ENCODE measurements around the gene EPHB1. TPM values are rescaled to one million over a fixed set of nuclear protein-coding genes. Genes with fewer than 3 reads are reported as not detected.
A peak's percentile ranks its signal among the peaks of the same experiment; 100 is the strongest.

The EPHB1 gene
- total RNA-seq, 2 donors from 2014 or later = 2.3 to 21.2 TPM

DNA sequence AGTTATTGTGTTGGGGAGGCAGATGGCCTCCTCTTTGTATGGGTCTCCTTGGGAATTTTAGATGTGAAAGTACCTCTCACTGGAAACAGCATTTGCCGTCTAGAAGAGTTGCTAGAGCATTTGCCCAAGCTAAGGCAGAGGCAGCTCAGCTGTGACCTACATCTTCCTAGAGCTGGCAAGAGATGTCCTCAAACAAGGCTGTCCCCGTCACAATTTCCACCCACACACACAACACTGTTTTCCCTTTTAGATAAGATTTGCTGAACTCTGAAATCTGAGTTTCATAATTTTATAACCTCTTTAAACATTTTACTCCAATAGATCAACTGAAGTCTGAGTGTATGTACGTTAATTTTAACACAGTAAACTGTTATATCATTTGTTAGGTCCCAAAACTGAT lies 352.6 kb downstream of the EPHB1 start:
- Histone ChIP-seq H3K4me3 (no peak overlapping the region), H3K27ac (no peak overlapping the region), H3K9me3 (no peaks in the 10 kb centered on the region), H3K4me1 (replicated peaks) (no peaks in the 10 kb centered on the region), H3K36me3 (no peaks in the 10 kb centered on the region), H3K27me3 (replicated peaks; ENCODE audit: insufficient read depth) (no peaks in the 10 kb centered on the region)
- 40% methylated on average over 3 of the region's 3 CpGs for WGBS
- DNase-seq (ENCODE audit: low spot score) = no peak
- intact Hi-C loops (cut with DNase I) = no loop called here
- TF ChIP-seq POLR2AphosphoS5 (IDR thresholded peaks at IDR 0.05) (no peak), POLR2A (IDR thresholded peaks at IDR 0.05) (no peak)
- TF ChIP-seq, protein P1, sequence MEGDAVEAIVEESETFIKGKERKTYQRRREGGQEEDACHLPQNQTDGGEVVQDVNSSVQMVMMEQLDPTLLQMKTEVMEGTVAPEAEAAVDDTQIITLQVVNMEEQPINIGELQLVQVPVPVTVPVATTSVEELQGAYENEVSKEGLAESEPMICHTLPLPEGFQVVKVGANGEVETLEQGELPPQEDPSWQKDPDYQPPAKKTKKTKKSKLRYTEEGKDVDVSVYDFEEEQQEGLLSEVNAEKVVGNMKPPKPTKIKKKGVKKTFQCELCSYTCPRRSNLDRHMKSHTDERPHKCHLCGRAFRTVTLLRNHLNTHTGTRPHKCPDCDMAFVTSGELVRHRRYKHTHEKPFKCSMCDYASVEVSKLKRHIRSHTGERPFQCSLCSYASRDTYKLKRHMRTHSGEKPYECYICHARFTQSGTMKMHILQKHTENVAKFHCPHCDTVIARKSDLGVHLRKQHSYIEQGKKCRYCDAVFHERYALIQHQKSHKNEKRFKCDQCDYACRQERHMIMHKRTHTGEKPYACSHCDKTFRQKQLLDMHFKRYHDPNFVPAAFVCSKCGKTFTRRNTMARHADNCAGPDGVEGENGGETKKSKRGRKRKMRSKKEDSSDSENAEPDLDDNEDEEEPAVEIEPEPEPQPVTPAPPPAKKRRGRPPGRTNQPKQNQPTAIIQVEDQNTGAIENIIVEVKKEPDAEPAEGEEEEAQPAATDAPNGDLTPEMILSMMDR (IDR thresholded peaks at IDR 0.05) = no peak

DNA sequence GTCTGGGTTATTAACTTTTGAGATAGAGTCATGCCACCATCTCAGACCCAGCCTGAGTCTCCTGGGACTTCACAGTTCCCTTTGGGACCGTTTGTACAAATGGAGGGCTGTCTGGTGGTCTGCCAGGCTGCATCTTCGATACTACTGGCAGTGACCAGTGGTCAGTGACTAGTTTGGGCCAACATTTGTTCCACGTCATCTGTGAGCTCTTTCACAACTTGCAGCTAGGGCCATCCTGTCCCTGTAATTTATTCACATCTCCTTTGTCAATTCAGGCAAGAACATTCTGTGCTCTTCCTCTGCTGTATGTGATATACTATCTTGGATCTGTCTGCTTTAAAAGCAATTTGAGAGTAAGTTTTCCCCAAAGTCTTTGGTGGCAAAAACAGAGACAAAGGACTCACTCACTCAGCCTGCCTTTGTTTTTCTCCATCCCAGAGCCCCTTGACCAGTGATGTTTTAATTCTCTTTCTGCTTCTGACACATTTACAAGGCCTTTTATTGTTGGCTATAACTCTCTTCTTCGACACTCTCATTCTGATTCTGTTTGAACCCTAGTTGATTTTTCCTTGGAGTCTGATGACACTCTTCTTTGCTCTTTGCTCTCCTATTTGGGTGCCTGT lies 353.4 kb downstream of the EPHB1 start:
- DNase-seq (ENCODE audit: low spot score) = peak; percentile 31
- intact Hi-C loops (cut with DNase I) = no loop called here
- H3K27ac ChIP-seq = peak overlapping the region in 1 of 2 donors; percentile 33

DNA sequence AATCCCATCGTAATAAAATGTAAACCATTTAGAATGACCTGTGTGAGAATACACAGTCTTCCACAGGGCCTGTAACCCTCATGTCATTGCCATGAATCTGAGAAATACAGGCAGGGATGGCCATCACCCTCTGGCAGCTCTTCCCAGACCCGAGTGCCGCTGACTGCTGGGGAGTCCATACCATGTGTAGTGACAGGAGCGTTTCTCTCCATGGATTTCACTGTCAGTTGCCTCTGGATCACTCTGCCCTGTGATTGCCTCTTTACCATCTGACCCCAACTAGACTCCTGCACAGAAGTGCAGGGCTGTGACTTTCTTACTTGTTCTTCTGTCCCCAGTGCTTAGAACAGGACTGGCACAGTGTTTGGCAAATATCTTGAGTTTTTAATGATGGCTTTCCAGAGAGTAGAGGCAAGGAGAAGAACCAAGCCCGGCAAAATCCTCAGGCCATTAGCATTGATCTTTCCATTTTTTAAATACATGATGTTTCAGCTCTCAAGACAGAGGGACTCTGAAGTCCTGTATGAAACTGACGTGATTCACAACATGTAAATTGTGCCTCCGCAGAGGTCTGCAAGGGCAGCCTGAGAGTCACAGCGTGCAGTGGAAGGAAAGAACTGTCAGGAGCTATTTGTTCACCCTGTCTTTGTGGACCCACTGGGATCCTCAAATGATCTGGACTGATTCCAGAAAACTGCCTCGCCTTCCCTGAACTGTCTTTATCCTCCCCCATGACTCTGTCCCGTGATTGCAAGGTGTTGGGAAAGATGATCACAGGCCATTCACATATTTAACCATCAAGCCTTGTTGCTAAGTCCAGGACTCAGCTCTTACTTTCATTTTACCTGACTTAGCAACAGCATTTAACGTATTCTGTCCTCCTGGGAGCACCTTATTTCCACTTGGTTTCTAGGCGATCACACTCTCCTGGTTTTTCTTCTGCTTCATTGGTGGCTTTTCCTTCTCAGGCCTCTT lies 354.9 kb downstream of the EPHB1 start:
- no peaks in the 10 kb centered on the region for H3K9me3 ChIP-seq
- DNase-seq (ENCODE audit: low spot score) = no peak
- H3K4me3 ChIP-seq = no peak overlapping the region
- TF ChIP-seq, protein P1 (IDR thresholded peaks at IDR 0.05) = no peak
- TF ChIP-seq POLR2AphosphoS5 (IDR thresholded peaks at IDR 0.05) = no peak
- TF ChIP-seq POLR2A (IDR thresholded peaks at IDR 0.05) = no peak
- H3K27ac ChIP-seq = no peak overlapping the region
- no peaks in the 10 kb centered on the region for H3K36me3 ChIP-seq
- WGBS = 86% methylated on average over 12 of the region's 12 CpGs
- no peaks in the 10 kb centered on the region for H3K4me1 ChIP-seq (replicated peaks)
- intact Hi-C loops (cut with DNase I) = no loop called here
- H3K27me3 ChIP-seq (replicated peaks; ENCODE audit: insufficient read depth) = no peaks in the 10 kb centered on the region

More for the DNA sequence above, 353.4 kb downstream of the EPHB1 start:
- Histone ChIP-seq H3K4me3 (no peak overlapping the region), H3K9me3 (no peaks in the 10 kb centered on the region), H3K4me1 (replicated peaks) (no peaks in the 10 kb centered on the region), H3K27me3 (replicated peaks; ENCODE audit: insufficient read depth) (no peaks in the 10 kb centered on the region), H3K36me3 (no peaks in the 10 kb centered on the region)
- TF ChIP-seq, protein P1 (IDR thresholded peaks at IDR 0.05) = no peak
- TF ChIP-seq POLR2A (IDR thresholded peaks at IDR 0.05) (no peak), POLR2AphosphoS5 (IDR thresholded peaks at IDR 0.05) (peak; percentile 71)
- 26% methylated on average over 4 of the region's 4 CpGs for WGBS

DNA sequence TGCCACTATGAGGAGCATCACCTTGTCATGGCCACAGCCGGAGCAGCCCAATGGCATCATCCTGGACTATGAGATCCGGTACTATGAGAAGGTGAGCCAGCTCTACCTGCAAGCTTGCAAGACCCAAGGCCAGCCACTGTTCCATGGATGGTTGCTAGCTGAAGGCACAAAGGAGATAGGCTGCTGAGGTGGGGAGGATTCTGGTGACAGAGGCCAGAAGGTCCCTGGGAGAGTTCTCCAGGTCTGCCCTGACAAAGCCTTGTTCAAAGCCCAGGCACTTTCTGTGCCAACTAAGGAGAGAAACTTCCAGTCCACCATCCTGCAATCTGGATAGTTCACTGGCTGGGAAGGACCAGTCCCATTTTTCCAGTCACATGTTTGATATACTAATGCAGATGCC lies 359.1 kb downstream of the EPHB1 start:
- Histone ChIP-seq H3K36me3 (no peaks in the 10 kb centered on the region), H3K27ac (no peak overlapping the region), H3K9me3 (no peaks in the 10 kb centered on the region), H3K4me3 (no peak overlapping the region), H3K27me3 (replicated peaks; ENCODE audit: insufficient read depth) (no peaks in the 10 kb centered on the region), H3K4me1 (replicated peaks) (no peaks in the 10 kb centered on the region)
- DNase-seq (ENCODE audit: low spot score) = no peak
- intact Hi-C loops (cut with DNase I) = no loop called here
- 100% methylated on average over 2 of the region's 2 CpGs for WGBS
- TF ChIP-seq POLR2A (IDR thresholded peaks at IDR 0.05) = no peak
- TF ChIP-seq POLR2AphosphoS5 (IDR thresholded peaks at IDR 0.05) = no peak
- TF ChIP-seq, protein P1 (IDR thresholded peaks at IDR 0.05) = no peak
